HG03045 (cell line): ENCODE measurements around the gene IL24.

Experiments
- ATAC-seq: cut with Tn5 transposase; IDR thresholded peaks from one replicate; pipeline ENCODE4 v1.9.1; 2021; ENCODE audit warnings: mild to moderate bottlenecking, moderate library complexity; ENCODE audit not compliant: unreplicated experiment

Gene IL24

GRCh38 chr1:206949641-206950040 is 52.4 kb downstream of the IL24 start:
- ATAC-seq = no peak

DNA sequence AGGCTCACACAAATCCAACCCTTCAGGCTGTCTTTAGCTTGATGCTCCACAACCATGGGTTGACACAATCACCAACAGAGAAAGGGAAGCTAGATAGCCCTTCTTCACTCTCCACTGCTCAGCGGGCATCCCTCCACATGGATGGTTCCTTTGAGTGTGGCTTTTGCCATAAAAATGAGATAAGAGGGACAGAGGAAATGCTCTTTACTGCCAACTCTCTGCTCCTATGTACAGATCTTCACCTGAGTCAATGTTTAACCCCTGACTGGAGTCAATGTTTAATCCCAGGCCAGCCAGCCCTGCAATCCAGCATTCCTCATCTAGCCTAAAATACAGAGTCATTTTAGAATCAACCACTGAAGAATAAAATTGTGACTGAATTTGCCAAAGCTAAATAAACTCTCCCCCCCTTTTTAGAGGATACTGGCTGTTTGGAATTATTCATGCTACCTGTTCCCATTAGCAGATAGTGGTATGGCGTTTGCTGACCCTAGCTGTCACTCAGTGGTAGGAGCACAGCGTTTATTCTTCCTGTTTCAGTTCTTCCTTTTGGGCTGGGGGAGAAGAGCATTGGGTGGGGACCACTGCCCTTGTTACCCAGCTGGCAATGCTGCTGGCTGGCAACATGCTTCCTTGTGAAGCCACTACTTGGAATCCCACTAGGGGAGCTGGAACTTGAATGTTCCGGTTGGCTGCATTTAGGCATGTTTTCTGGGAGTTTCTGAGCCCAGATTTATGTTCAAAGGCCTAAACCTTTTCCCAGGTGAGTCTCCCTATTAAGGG is 54.3 kb downstream of the IL24 start:
- ATAC-seq = no peak

- no peak for ATAC-seq
Measured at GRCh38 chr1:206952171-206952570, 54.9 kb downstream of the IL24 start.

GRCh38 chr1:206953126-206953525 is 55.9 kb downstream of the IL24 start:
- ATAC-seq = no peak

- ATAC-seq = no peak
Measured at GRCh38 chr1:206953626-206954025, 56.4 kb downstream of the IL24 start.
